NCI-H748 (cell line): ENCODE measurements around the gene TULP1.

Experiments used
- DNase-seq: peaks from one replicate; lab custom pipeline; 2025; ENCODE audit not compliant: unreplicated experiment; lab: John Stamatoyannopoulos, UW

The TULP1 gene

GRCh38 chr6:35497571-35498421, 14.9 kb downstream of the TULP1 start:
- peak; percentile 61 for DNase-seq

DNA sequence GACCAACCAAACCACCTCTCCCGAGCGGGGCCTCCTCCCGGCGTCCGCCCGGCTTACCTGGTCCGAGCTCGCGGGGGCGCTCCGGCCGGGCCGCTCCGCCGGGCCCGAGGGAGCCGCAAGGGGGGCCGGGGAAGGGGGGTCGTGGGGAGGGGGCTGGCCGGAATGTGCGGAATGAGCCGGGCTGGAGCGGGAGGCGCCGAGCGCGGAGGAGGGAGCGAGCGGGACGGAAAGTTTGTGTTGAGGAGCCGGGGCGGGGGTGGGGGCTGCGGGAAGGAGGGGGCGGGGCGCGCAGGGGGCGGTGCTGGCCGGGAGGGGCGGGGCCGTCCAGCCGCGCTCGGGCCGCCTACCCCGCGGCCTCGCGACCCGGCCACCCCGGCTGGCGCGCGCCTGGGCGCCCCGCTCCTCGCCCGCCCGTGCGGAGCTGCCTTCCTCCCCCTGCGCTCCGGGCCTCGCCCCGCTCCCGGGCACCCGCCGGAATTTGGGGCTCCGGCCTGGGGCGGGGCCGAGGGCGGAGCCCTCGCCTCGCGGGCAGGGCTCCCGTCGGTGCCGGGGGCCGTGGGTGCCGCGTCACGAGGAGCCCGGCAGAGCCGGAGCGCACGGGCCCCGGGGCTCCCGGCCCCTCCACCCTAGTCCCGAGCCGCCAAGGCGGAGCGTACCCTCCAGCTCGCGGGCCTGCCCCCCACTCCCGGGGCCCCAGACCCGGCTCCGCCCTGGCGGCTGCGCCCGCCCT, 15.7 kb downstream of the TULP1 start, which contains the start of gene TEAD3:
TSS of gene TEAD3 (minus strand) at position 239 of the 730 bp plus-strand sequence.
- DNase-seq, result peak; percentile 55

GRCh38 chr6:35496036-35496840, 16.5 kb downstream of the TULP1 start:
- no peak for DNase-seq

DNA sequence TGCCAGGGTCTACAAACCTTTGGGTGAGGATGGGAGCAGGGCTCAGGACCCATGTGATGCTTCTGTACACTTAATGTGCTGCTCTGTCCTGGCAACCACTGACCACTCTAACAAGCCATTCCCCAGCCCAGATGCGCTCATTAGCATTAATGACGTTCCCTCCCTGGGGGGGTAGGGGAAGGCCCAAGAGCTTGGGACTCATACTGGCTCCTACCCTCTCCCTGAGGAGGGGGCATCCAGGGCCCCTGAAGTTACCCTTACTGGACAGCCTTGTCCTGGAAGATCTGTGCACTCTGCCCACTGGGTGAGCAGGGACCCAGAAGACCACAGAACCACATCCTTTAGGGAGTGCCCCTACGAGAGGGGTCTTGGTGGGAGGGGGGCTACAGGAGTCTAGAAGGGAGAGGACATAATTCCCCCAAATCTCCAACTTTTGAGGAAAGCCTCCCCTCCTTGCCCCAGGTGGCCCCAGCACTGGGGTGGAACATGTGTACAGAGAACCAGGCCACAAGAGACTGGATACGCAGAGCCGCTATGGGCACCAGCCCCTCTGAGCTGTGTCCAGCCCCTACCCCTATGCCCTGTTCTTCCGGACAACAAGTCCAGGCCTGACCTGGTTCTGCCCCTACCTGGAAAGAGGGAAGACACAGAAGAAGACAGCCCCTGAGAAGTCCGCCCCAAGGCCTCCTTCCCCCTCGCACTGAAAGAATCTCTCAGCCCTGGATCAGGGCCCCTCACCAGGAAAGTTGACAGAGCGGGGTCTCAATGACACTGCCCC, 17.2 kb downstream of the TULP1 start:
- no peak for DNase-seq

GRCh38 chr6:35494161-35494563, 18.5 kb downstream of the TULP1 start:
- no peak for DNase-seq

DNA sequence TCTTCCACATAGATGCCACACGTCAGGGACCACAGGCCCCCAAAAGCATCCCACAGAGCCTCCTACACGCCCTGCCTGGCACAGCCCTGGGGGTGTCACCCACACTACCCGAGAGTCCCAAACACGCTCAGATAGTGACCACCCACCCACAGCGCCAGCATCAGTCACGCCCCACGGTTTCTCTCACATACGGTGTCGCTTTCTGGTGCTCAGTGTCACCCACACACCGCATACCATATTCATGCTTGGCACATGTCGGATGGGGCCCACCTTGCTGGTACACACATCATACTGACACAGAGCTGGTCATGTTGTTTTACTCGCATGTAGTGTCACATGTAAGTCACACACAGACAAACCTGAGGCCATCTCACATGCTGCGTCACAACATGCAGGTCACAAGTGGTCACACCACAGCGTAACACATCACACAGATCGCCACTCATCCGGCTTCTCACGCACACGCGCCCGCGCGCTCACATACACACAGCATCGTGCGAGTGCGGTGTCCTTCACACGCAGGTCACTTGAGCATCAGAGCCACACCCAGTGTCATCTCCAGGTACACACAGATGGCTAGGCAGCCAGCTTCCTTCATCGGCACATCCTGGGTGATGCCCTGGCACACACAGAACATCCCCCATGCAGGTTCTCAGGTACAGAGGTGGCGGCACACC, 19.3 kb downstream of the TULP1 start:
- peak; percentile 32 for DNase-seq

GRCh38 chr6:35492974-35493284, 19.8 kb downstream of the TULP1 start:
- DNase-seq, result no peak

DNA sequence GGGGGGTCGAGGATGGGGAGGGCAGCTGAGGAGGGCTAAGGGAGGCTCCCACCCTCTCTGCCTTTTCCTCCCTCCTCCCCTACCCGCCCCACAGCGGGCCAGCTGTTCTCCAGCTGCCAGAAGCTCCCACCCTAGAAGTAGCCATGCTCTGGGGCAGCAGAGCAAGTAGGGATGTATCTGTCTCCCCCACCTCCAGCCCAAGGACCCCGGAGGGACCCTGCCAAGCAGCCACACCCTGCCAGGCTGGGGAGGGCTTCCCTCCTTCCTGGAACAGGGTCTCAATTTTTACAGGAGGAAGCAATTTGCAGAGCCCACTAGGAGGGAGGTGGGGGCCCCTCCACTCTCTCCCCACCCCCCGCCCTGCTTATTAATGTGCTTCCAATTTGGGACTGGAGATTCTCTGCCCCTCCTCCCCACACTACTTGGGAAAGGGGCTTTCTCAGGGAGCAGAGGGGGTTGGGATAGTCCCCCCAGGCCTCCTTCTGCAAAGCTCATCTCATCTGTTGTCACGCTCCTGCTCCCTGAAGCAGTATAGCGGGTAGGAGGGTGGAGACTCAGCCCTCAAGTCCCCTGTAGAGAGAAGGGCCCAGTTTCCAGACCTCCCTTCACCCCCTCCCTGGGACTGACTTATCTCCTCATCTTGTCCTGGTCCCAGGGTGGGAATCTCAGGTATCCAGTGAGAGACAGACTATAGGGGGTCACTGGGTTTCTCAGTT, 20.3 kb downstream of the TULP1 start:
- DNase-seq, result no peak

- DNase-seq, result peak; percentile 27
Measured at GRCh38 chr6:35491558-35492257, 21.0 kb downstream of the TULP1 start.

GRCh38 chr6:35490821-35491557, 21.7 kb downstream of the TULP1 start:
- no peak for DNase-seq

DNA sequence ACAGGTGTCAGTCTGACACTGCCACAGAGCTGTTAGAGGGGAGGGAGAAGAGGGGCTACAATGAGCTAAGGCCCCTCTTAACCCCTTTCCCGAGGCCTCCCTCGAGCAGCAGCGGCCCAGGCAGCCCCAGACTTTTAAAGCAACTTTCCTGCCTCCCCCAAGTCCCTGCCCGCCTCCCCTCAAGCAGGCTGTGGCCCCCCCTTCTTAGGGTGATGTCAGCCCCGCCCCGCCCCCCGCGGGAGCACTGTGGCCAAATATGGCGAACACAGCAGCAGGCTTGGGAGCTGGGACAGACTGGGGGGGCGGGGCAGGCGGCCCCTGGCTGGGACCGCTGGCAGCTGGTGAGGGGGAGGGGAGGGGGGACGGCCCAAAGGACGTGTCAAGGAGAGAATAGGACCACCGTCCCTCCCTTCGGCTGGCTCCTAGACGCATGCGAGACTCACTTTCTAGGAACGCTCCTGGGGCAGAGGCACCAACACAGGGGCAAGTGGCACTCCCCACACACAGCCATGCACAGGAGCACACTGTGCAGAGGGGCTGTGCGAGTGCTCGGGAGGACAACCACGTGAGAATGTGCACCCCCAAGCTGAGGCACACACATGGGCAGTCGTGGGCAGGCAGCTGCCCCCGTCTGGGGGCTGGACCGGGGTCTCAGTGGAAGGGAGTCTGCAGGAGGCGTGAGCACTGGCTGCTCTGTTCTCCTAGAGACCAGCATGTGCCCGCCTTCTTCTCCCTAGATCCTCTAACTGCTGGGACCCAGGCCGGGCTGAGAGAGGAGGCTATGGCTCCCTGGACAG, 22.5 kb downstream of the TULP1 start:
- DNase-seq, result no peak

DNA sequence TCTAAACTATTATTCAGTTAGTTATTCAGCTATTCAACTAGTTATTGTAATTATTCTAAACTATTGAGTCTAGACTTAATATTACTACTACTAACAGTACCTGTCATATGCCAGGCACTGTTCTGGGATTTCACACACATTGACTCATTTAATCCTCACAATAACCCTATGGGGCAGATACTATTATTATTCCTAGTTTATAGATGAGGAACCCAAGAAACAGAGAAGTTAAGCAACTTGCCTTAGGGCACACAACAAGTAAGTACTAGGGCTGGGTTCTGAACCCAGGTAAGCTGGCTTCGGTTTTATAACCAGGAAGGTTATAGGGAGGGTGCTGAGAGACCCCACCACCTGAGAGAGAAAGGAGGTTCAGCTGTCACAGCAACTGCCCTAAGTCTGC, 23.6 kb downstream of the TULP1 start:
- no peak for DNase-seq

- no peak for DNase-seq
Measured at GRCh38 chr6:35488517-35488862, 24.2 kb downstream of the TULP1 start.

DNA sequence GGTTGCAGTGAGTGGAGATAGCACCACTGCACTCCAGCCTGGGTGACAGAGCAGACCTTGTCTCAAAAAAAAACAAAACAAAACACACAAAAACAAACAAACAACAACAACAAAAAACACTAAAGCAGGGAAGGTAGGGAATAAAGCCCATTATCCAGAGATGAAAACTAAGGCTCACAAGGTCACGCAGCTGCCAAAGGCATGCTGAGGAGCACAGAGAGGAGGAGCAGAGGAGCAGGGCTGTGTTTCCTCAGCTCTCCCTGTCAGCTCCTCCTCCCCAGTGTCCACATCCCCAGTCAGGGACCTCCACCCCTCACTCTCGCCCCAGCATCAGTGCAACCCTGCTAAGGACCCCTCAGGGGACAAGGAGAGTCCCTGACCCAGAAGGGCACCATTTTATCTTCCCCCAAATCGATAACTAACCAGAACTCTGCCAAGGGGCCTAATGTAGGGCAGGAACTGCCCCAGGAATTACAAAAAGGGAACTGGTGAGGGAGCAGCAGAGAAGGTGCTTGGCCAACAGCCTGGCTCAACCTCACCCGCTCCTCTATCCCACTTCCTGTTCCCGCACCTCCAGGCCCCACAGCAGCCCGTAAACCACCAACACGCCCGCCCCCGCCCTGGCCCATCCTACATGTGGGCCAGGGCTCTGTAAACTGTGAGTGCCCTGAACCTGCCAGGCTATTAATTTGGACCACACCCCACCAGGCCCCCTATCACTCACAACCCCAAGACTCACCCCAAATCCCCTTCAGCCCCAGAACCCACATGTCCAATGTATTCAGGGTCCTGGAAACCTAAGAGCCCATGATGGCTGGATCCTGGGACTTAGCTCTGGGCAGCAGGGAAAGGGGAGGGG, 24.8 kb downstream of the TULP1 start:
- no peak for DNase-seq

DNA sequence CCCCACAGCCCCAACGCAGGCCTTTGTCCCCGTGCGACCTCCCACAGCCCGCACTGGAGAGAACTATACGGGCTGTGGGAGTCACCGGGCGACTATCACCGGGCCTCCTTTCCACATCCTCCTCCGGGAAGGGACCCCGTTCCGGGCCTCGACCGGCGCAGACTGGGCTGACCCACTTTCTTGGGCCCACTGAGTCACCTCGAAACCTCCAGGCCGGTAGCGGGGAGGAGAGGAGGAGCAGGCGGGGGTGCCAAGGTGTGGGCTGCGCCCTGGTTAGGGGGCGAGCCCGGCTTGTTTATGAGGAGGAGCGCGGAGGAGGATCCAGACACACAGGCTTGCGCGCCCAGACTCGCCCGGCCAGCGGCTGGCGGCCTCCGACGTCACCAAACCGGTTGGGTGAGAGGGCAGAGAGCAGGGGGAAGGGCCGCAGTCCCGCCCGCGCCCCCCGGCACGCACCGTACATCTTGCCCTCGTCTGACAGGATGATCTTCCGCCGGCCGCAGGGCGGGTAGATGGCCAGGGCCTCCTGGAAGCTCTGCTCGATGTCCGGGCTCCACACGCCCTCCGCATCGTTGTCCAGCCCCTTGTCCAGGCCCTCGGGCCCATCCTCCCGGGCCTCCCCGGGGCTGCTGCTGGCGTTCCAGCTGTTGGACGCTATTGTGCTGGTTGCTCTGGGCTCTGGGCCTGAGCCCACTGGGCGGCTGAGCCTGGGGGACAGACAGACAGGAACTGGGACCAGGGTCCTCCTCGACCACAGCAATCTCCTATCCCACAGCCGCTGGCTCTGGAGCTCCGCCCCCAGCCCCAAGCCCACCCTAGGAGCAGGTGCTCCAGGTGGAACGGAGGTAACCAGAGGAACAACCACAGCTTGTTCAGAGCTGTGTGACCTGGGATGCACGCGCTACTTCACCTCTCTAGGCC, 26.4 kb downstream of the TULP1 start:
- DNase-seq, result peak; percentile 93
